Central memory CD8-positive, alpha-beta T cell (primary cell): ENCODE data around the gene UCHL3.
A peak's percentile ranks its signal among the peaks of the same experiment; 100 is the strongest.

Experiments
- ATAC-seq: fragments of 150-1000 bp; cut with Tn5 transposase; replicated peaks from 2 replicates; pipeline ENCODE4 v1.10.0; 2022; ENCODE audit warnings: mild to moderate bottlenecking, moderate FRiP score, moderate number of reproducible peaks; ENCODE audit not compliant: poor library complexity, severe bottlenecking; ENCODE audit errors: extremely low read depth
- DNase-seq, 2 donors: peaks; one replicate each; pipeline ENCODE4 v3.0.0; 2021; ENCODE audit warnings: low spot score in 2 of 2
- H3K27ac Mint-ChIP-seq: one replicate; pipeline ENCODE4 v1.8.0; 2022; ENCODE audit warnings: low read depth, mild to moderate bottlenecking, moderate library complexity, mixed read lengths
- H3K27me3 Mint-ChIP-seq: one replicate; pipeline ENCODE4 v1.8.0; 2022; ENCODE audit warnings: mixed read lengths
- H3K36me3 Mint-ChIP-seq: one replicate; pipeline ENCODE4 v1.8.0; 2022; ENCODE audit warnings: mild to moderate bottlenecking, moderate library complexity, mixed read lengths; ENCODE audit not compliant: insufficient read depth
- H3K4me1 Mint-ChIP-seq: one replicate; pipeline ENCODE4 v1.8.0; 2022; ENCODE audit warnings: mixed read lengths
- H3K4me3 Mint-ChIP-seq: one replicate; pipeline ENCODE4 v1.8.0; 2022; ENCODE audit warnings: mild to moderate bottlenecking, moderate library complexity, mixed read lengths
- H3K9me3 Mint-ChIP-seq: one replicate; pipeline ENCODE4 v1.8.0; 2022; ENCODE audit warnings: mixed read lengths

Gene UCHL3

DNA sequence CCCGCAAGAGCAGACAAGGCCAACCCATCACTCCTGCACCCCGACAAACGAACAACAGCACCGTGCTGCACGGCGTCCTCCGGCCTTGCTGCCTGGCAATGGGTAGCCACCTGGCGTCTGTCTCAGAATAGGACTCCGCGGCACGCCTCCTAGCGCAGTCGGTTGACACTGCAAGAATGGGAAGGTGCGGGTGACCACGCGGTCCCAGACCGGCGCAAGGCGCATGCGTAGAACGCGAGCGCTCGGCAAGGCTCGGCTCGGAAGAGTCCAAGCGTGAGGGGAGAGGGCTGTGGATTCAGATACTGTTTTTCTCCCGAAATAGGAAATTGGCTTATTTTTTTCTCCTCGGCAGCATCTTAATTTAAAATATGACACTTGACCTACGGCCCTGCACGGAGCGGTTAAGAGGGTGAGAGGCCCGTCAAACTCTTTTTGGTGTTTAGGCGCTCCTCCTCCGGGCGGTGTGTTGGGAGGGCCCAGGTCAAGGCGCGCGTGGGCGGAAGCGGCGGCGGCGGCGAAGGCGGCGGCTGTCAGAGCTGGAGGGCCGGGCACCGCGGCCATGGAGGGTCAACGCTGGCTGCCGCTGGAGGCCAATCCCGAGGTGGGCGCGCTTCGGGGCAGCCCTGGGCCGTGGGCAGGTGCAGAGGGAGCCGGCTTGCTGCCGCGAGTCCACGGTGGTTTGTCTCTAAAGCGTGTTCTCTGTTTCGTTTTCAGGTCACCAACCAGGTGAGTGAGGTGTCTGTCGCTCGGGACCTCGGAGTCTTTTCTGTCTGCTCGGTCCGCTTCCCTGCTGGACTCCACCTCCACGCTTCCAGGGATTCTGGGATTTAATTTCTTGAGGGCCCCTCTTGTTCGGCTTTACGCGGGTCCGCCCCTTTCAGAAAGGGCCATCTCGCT lies at the start of gene UCHL3:
Gene UCHL3 (plus strand): TSS at position 530 of the 897 bp plus-strand sequence. CDS start 30 bp downstream, at position 560.
- DNase-seq (peak; percentile 95 to 97), ATAC-seq (peak; percentile 93)
- Mint-ChIP-seq H3K27ac (peak within 1 kb of the TSS; percentile 96), H3K27me3 (no peaks in the 10 kb centered on the region), H3K4me3 (peak within 1 kb of the TSS; percentile 94), H3K9me3 (no peaks in the 10 kb centered on the region), H3K4me1 (peaks cover 47% of the 10 kb centered on the region), H3K36me3 (peaks cover 11% of the 10 kb centered on the region)

DNA sequence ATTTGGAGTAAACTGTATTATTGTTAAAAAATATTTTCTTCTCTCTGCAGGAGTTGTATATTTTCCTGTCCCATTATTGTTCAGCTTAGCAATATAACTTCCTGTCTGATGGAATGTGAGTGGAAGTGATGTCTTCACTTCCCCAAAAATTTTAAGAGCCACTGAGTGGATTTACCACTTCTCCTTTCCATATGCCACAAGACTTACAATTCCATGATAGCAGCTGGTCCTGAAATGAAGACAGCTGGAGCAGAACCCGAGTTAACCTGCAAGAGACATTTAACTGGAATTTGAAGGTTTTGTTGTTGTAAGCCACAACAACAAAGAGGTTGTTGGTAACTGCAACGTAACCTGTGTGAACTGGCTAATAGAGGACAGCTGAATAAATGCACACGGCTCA lies 44.3 kb upstream of the UCHL3 start:
- no peak overlapping the region for H3K4me3 Mint-ChIP-seq
- H3K27me3 Mint-ChIP-seq = no peaks in the 10 kb centered on the region
- H3K9me3 Mint-ChIP-seq = peaks cover 5% of the 10 kb centered on the region
- ATAC-seq = no peak
- H3K4me1 Mint-ChIP-seq = no peaks in the 10 kb centered on the region
- H3K36me3 Mint-ChIP-seq = no peaks in the 10 kb centered on the region
- H3K27ac Mint-ChIP-seq = no peak overlapping the region
- no peak for DNase-seq

DNA sequence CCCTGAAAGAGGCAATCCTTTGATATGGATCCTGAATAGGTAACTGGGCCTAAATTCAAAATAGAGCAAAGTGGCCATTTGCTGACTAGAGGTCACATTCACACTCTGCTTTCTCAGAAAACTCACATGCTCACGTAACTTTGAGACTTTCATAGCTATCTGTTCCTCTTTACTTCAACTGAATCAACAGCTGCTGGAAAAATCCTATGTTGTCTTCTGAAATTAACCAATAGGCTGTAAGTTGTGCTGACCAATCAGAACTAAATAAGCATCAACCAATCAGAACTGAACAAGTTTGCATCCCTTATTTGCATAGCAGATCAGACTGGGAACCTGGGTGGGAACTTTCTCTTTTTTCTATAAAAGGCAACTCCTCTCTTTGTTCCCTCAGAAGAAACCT lies 43.6 kb upstream of the UCHL3 start:
- H3K27ac Mint-ChIP-seq = no peak overlapping the region
- ATAC-seq (no peak), DNase-seq (no peak)
- peaks cover 5% of the 10 kb centered on the region for H3K9me3 Mint-ChIP-seq
- peaks cover 2% of the 10 kb centered on the region for H3K36me3 Mint-ChIP-seq
- H3K4me3 Mint-ChIP-seq = no peak overlapping the region
- H3K4me1 Mint-ChIP-seq = no peaks in the 10 kb centered on the region
- no peaks in the 10 kb centered on the region for H3K27me3 Mint-ChIP-seq

DNA sequence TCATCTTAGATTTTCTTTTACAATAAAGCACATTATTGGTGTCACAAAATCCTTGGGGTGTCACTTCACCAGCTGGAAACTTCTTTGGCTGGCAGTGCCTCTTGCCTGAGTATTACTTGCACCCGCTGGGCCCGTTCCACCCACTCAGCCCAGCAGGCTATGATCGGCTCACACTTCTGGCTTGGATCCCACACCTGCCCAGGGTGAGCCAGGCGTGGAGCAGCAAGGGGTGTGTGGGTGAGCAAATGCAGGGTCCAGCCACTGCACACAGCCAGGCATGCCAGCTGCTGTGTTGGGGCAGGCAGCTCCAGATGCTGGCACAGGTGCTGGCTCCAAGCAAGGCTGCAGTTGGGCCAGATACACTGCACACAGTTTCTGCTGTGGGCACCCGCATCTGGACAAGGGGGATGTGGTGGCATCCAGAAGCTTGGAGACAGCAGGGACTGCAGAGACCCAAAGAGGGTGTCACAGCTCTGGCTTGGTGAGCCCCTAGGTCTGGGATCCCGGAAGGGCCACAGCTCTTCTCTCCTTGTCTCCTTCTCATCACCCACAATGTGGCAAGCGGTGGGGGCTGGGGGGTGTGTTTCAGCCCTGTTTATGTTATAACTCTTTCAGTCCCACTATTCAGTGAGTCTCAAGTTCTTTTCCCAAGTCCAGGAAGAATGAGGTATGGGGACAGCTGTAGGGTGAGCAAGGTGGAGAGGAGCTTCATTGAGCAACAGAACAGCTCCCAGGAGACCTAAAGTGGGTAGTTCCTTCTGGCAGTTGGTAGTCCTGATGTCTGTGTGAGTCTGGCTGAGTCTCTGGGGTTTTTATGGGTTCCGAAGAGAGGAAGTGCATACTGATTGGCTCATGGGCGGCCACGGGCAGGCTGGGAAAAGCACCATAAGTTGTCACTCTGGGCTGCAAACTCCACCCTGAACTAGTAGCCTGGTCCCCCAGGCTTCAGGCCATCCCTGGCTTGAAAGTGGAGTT lies 42.3 kb upstream of the UCHL3 start:
- H3K36me3 Mint-ChIP-seq = peaks cover 2% of the 10 kb centered on the region
- ATAC-seq = no peak
- no peak overlapping the region for H3K4me3 Mint-ChIP-seq
- peaks cover 1% of the 10 kb centered on the region for H3K9me3 Mint-ChIP-seq
- H3K27ac Mint-ChIP-seq = no peak overlapping the region
- no peaks in the 10 kb centered on the region for H3K27me3 Mint-ChIP-seq
- DNase-seq = no peak
- H3K4me1 Mint-ChIP-seq = no peaks in the 10 kb centered on the region

DNA sequence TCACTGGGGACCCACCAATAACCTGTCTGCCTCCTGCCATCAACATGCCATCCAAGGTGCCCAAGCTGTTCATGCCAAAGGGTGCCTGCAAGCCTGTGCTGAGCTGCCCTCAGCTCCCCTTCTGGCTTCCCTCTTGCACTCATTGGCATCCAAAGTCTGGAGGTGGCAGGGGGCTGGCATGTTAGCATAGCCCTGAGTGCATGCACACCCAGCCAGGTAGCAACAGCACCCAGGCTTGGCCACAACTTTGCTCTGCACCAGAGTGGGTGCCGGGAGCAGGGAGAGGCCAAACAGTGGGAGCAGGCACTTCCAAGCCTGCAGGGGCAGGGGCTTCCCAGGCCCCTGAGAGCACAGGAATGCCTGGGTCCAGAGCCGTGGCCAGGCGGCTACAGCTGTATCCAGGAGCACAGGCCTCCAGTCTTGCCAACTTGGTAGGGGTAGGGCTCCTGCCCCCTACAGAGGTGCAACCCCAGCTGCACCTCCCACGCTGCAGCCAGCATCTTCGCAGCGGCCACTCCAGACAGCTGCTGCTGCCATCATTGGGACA lies 41.5 kb upstream of the UCHL3 start:
- Mint-ChIP-seq H3K4me3 (no peak overlapping the region), H3K9me3 (no peaks in the 10 kb centered on the region), H3K36me3 (peaks cover 2% of the 10 kb centered on the region), H3K4me1 (no peaks in the 10 kb centered on the region), H3K27ac (no peak overlapping the region), H3K27me3 (peaks cover 6% of the 10 kb centered on the region)
- DNase-seq = no peak
- ATAC-seq = no peak

DNA sequence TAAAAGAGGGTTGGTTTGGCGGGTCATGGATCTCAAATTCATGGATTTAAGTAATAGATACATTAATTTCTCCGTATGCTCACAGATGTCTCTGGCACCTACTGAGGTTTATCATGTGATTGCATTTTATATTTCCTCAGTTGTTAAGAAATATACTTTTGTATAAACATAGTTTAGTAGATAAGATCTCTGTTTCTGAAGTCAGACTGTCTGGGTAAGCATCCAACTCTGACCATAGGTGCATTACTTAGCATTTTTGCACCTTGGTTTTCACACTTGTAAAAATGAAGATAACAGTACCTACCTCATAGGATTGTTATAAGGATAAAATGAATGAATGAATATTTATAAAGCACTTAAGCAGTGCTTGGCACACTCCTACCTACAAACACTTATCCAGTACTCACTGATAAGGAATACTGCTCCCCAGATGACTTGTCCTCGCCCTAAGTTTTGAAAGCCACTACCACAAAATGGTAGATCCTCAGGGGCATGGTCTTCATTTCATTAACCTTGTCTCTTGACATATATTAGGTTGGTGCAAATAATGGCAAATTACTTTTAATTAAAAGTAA lies 38.5 kb upstream of the UCHL3 start:
- Mint-ChIP-seq H3K4me3 (no peak overlapping the region), H3K36me3 (peaks cover 2% of the 10 kb centered on the region), H3K9me3 (no peaks in the 10 kb centered on the region), H3K4me1 (no peaks in the 10 kb centered on the region), H3K27me3 (peaks cover 20% of the 10 kb centered on the region), H3K27ac (no peak overlapping the region)
- no peak for ATAC-seq
- DNase-seq = no peak

DNA sequence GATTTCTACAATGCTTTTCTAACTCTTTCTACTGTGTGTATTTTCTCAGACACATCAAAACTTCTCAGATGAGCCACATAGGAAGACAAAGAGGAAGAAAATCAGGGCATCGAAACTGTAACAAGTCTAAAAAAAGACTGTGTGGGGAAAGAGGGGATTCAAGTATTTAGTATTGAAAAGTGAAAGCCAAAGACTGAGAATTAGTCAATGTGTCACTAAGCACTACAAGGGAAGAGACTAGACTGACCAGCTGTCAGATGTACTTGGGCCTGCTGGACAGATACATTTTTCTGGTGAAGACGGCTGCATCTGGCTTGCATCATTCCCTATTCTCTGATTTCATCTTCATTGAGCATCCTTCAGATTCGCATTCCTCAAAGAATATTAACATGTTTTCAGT lies 37.3 kb upstream of the UCHL3 start:
- Mint-ChIP-seq H3K27ac (no peak overlapping the region), H3K27me3 (peaks cover 20% of the 10 kb centered on the region), H3K9me3 (no peaks in the 10 kb centered on the region), H3K4me1 (no peaks in the 10 kb centered on the region), H3K4me3 (no peak overlapping the region), H3K36me3 (peaks cover 2% of the 10 kb centered on the region)
- DNase-seq = no peak
- ATAC-seq = no peak

DNA sequence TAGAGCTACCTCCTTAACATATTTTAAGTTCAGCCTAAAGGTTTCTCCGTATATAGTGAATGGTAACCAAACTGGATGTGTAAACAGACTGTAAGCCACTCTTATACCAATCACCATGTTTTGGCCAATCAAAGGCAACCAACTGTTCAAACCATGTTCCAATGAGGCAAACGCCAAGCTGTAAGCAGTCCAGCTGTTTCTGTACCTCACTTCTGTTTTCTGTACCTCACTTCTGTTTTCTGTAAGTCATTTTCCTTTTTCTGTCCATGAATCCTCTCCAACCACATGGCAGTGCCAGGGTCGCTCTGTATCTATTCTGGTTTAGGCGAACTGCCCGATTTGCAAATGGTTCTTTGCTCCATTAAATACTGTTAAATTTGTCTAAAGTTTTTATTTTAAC lies 36.3 kb upstream of the UCHL3 start:
- DNase-seq (no peak), ATAC-seq (no peak)
- Mint-ChIP-seq H3K27me3 (peaks cover 20% of the 10 kb centered on the region), H3K9me3 (no peaks in the 10 kb centered on the region), H3K27ac (no peak overlapping the region), H3K4me3 (no peak overlapping the region), H3K4me1 (no peaks in the 10 kb centered on the region), H3K36me3 (peaks cover 2% of the 10 kb centered on the region)

DNA sequence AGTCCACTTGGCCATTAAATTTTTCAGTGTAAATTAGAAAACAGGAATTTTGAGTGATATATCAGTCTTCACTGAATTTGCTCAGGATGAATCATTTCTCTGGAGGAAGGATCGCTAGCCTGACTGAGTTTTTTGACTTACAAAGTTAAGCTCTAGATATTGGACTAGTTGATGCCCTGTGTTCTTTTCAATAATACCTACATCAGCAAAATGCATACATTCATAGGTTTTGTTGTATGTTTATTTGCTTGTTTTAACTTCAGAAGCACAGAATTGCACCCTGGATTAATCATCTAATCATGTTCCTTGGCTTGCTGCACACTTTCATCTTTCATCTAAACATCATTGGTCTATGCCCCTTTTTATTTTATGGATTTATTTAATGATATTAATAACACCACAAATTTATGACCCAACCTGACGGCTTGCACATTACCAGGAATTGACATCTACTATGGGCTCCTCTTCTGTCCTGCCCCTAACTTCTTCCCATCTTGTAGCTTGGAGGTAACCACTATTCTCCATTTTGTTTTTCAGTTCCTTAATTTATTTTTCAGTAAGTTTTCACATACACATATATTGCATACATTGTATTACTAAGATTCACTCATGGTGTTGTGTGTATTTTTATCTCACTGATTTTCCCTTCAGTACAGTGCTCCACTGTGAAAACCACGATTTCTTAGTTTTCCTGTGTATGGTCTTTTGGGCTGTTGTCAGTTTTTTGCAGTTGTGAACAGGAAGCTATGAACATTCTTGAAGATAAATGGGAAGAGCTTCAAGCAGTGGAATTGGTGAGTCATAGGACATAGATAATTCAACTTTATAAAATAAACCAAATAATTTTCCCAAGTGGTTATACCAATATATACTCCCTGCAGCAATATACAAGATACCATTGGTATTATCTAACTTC lies 35.3 kb upstream of the UCHL3 start:
- peaks cover 2% of the 10 kb centered on the region for H3K36me3 Mint-ChIP-seq
- peaks cover 20% of the 10 kb centered on the region for H3K27me3 Mint-ChIP-seq
- no peaks in the 10 kb centered on the region for H3K4me1 Mint-ChIP-seq
- no peaks in the 10 kb centered on the region for H3K9me3 Mint-ChIP-seq
- ATAC-seq (no peak), DNase-seq (no peak)
- no peak overlapping the region for H3K27ac Mint-ChIP-seq
- no peak overlapping the region for H3K4me3 Mint-ChIP-seq

DNA sequence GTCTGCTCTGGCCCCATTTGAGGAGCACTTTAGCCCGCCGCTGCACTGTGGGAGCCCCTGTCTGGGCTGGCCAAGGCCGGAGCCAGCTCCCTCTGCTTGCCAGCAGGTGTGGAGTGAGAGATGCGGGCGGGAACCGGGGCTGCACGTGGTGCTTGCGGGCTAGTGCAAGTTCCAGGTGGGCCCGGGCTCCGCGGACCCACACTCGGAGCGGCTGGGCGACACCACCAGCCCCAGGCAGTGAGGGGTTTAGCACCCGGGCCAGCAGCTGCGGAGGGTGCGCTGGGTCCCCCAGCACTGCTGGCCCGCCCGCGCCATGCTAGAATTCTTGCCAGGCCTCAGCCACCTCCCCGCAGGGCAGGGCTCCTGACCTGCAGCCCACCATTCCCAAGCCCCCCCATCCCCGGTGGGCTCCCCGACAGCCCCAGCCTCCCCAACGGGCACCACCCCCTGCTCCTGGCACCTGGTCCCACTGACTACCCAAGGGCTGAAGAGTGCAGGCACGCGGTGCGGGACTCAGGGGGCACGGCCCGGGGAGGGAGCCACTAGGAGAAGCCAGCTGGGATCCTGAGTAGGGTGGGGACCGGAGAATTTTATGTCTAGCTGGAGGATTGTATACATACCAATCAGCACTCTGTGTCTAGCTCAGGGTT lies 31.0 kb upstream of the UCHL3 start:
- no peaks in the 10 kb centered on the region for H3K36me3 Mint-ChIP-seq
- DNase-seq (no peak), ATAC-seq (no peak)
- no peaks in the 10 kb centered on the region for H3K4me1 Mint-ChIP-seq
- no peaks in the 10 kb centered on the region for H3K9me3 Mint-ChIP-seq
- no peak overlapping the region for H3K27ac Mint-ChIP-seq
- H3K27me3 Mint-ChIP-seq = peaks cover 10% of the 10 kb centered on the region
- H3K4me3 Mint-ChIP-seq = no peak overlapping the region

DNA sequence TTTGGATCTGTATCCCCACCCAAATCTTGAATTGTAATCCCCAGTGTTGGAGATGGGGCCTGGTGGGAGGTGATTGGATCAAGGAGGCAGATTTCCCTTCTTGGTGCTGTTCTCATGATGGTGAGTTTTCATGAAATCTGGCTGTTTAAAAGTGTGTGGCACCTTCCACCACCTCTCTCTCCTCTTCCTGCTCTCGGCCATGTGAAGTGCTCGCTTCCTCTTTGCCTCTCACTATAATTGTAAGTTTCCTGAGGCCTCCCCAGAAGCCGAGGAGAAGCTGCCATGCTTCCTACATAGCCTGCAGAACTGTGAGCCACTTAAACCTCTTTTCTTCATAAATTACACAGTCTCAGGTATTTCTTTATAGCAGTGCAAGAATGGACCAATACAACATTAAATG lies 27.6 kb upstream of the UCHL3 start:
- no peaks in the 10 kb centered on the region for H3K9me3 Mint-ChIP-seq
- DNase-seq (no peak), ATAC-seq (no peak)
- no peaks in the 10 kb centered on the region for H3K27me3 Mint-ChIP-seq
- peaks cover 2% of the 10 kb centered on the region for H3K36me3 Mint-ChIP-seq
- no peak overlapping the region for H3K27ac Mint-ChIP-seq
- no peak overlapping the region for H3K4me3 Mint-ChIP-seq
- no peaks in the 10 kb centered on the region for H3K4me1 Mint-ChIP-seq
